ENCODE results near the gene ACTL7B. TPM values are rescaled to one million over a fixed set of nuclear protein-coding genes. Genes with fewer than 3 reads are reported as not detected.

The ACTL7B gene
- total RNA-seq, 1 experiment from 2014 or later, result not detected

DNA sequence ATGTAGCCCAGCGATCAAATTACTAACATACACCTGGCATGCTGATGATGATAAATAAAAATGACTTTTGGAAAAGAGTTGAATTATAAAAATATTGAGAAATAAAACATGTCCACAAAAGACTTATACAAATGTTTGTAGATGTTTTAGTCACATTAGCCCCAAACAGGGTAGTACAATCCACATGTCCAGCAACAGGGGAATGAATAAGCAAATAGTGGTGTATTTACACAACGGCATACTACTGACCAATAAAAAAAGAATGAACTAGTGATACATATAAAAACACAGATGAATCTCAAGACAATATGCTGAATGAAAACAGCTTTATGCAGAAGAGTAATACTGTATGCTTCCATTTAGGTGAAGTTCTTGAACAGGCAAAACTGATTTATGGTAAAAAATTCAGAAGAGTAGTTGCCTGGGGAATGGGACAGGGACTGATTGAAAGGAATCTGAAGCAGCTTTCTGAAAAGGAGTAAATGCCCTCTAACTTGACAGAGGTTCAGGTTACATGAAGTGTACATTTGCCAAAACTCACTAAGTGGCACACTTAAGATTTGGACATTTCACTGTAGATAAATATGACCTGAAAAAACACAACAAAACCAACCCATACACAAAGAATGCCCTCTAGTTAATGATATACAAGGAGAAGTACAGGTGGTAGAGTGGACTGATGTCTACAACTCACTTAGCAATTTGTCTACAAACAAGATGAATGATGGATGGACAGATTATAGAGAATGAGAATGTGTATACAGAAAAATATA, 41.7 kb upstream of the ACTL7B start:
- no peaks in the 10 kb centered on the region for H3K27me3 Mint-ChIP-seq (ENCODE audit: low read depth)
- no peaks in the 10 kb centered on the region for H3K9me3 Mint-ChIP-seq
- ATAC-seq (no peak), DNase-seq (ENCODE audit: low spot score) (no peak)
- H3K4me3 Mint-ChIP-seq, result no peak overlapping the region
- ChIA-PET CTCF (no interaction called here), POLR2A (no interaction called here)
- H3K4me1 Mint-ChIP-seq, result no peaks in the 10 kb centered on the region
- TF ChIP-seq PRRX2 (CRISPR knock-in tag; IDR thresholded peaks at IDR 0.05), result no peak
- TF ChIP-seq, protein P1, sequence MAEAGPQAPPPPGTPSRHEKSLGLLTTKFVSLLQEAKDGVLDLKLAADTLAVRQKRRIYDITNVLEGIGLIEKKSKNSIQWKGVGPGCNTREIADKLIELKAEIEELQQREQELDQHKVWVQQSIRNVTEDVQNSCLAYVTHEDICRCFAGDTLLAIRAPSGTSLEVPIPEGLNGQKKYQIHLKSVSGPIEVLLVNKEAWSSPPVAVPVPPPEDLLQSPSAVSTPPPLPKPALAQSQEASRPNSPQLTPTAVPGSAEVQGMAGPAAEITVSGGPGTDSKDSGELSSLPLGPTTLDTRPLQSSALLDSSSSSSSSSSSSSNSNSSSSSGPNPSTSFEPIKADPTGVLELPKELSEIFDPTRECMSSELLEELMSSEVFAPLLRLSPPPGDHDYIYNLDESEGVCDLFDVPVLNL (CRISPR knock-in tag; IDR thresholded peaks at IDR 0.05; ENCODE audit: borderline replicate concordance, low read depth), result no peak
- H3K27ac Mint-ChIP-seq, result no peak overlapping the region
- H3K36me3 Mint-ChIP-seq, result peaks cover 68% of the 10 kb centered on the region

DNA sequence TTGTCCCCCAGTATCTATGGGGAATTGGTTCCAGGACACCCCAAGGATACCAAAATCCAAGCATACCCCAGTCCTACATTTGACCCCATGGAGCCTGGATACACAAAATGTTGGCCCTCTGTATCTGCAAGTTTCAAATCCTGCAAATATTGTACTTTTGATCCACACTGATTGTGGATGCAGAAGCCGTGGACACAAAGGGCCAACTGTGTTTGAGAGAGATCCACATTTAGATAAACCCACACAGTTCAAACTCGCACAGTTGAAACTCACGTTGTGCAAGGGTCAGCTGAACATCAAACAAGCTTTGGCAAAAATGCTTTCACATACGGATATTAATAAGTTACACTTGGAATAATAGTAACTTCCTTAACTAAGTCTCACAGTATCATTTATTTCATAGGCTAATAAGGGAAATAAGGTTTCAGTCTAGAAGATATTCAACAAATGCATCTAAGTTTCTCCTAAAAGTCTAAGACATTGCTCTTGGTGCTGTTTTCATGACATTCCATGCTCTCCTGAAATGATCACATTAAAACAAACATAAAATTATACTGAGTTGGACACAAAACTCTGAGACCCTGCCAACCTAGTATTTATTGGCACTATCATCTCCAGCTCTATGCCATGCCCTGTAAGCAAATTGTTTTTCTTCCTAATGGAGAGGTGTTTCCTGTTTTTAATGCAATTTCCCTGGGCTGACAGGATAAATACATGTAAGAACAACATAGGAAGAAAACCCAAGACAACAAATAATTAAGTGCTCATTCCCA, 38.6 kb upstream of the ACTL7B start:
- TF ChIP-seq TCF7 (CRISPR knock-in tag; IDR thresholded peaks at IDR 0.05; ENCODE audit: low read depth) (no peak), GABPB1 (CRISPR knock-in tag; IDR thresholded peaks at IDR 0.05) (peak; percentile 28; the same call in 1 of the 2 replicates)
- Mint-ChIP-seq H3K4me3 (no peak overlapping the region), H3K4me1 (no peaks in the 10 kb centered on the region), H3K9me3 (no peaks in the 10 kb centered on the region), H3K36me3 (peaks cover 74% of the 10 kb centered on the region), H3K27me3 (ENCODE audit: low read depth) (no peaks in the 10 kb centered on the region), H3K27ac (no peak overlapping the region)
- DNase-seq (ENCODE audit: low spot score) (no peak), ATAC-seq (no peak)
- CTCF ChIA-PET, result no interaction called here
- POLR2A ChIA-PET, result no interaction called here

DNA sequence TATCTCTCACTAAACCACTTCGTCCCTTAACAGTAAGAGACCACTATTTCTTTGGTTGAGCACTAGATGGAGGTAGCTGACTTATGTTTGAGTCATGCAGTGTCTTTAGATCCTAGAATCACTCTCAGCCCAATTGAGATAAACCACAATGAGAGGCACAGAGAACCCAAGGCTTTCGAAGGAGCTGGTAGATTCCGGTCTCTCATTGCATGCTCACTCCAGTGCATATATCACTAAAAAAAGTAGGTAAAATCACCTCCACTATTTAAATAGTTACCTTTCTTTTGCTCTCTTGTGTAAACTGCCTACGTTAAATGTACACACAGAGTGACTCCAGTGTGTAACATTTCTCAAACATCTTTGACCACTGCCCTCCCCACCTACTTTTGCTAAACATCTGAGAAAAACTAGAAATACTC, 33.9 kb upstream of the ACTL7B start:
- Mint-ChIP-seq H3K27me3 (ENCODE audit: low read depth) (no peaks in the 10 kb centered on the region), H3K4me1 (no peaks in the 10 kb centered on the region), H3K4me3 (no peak overlapping the region), H3K9me3 (no peaks in the 10 kb centered on the region), H3K36me3 (peaks cover 38% of the 10 kb centered on the region), H3K27ac (no peak overlapping the region)
- ATAC-seq (no peak), DNase-seq (ENCODE audit: low spot score) (no peak)
- CTCF ChIA-PET, result interaction anchor here (1.1 to 1.4 kb wide), 2 partner anchors 61 to 65 kb away, joined by 3 to 4 read pairs; no protein-coding TSS in a partner anchor
- POLR2A ChIA-PET, result no interaction called here
- TF ChIP-seq, protein P2, sequence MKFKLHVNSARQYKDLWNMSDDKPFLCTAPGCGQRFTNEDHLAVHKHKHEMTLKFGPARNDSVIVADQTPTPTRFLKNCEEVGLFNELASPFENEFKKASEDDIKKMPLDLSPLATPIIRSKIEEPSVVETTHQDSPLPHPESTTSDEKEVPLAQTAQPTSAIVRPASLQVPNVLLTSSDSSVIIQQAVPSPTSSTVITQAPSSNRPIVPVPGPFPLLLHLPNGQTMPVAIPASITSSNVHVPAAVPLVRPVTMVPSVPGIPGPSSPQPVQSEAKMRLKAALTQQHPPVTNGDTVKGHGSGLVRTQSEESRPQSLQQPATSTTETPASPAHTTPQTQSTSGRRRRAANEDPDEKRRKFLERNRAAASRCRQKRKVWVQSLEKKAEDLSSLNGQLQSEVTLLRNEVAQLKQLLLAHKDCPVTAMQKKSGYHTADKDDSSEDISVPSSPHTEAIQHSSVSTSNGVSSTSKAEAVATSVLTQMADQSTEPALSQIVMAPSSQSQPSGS (CRISPR knock-in tag; IDR thresholded peaks at IDR 0.05; ENCODE audit: borderline replicate concordance, low read depth), result no peak
- TF ChIP-seq SMAD4 (CRISPR knock-in tag; IDR thresholded peaks at IDR 0.05), result no peak
- TF ChIP-seq ZNF263 (CRISPR knock-in tag; IDR thresholded peaks at IDR 0.05; ENCODE audit: low read depth), result no peak
- TF ChIP-seq ATF1 (CRISPR knock-in tag; IDR thresholded peaks at IDR 0.05), result no peak
- TF ChIP-seq, protein P3, sequence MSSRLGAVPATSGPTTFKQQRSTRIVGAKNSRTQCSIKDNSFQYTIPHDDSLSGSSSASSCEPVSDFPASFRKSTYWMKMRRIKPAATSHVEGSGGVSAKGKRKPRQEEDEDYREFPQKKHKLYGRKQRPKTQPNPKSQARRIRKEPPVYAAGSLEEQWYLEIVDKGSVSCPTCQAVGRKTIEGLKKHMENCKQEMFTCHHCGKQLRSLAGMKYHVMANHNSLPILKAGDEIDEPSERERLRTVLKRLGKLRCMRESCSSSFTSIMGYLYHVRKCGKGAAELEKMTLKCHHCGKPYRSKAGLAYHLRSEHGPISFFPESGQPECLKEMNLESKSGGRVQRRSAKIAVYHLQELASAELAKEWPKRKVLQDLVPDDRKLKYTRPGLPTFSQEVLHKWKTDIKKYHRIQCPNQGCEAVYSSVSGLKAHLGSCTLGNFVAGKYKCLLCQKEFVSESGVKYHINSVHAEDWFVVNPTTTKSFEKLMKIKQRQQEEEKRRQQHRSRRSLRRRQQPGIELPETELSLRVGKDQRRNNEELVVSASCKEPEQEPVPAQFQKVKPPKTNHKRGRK (CRISPR knock-in tag; IDR thresholded peaks at IDR 0.05; ENCODE audit: borderline replicate concordance), result no peak
- TF ChIP-seq, protein P4, sequence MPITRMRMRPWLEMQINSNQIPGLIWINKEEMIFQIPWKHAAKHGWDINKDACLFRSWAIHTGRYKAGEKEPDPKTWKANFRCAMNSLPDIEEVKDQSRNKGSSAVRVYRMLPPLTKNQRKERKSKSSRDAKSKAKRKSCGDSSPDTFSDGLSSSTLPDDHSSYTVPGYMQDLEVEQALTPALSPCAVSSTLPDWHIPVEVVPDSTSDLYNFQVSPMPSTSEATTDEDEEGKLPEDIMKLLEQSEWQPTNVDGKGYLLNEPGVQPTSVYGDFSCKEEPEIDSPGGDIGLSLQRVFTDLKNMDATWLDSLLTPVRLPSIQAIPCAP (CRISPR knock-in tag; IDR thresholded peaks at IDR 0.05), result no peak
- no peak for TF ChIP-seq TCF7 (CRISPR knock-in tag; IDR thresholded peaks at IDR 0.05; ENCODE audit: low read depth)
- TF ChIP-seq, protein P5, sequence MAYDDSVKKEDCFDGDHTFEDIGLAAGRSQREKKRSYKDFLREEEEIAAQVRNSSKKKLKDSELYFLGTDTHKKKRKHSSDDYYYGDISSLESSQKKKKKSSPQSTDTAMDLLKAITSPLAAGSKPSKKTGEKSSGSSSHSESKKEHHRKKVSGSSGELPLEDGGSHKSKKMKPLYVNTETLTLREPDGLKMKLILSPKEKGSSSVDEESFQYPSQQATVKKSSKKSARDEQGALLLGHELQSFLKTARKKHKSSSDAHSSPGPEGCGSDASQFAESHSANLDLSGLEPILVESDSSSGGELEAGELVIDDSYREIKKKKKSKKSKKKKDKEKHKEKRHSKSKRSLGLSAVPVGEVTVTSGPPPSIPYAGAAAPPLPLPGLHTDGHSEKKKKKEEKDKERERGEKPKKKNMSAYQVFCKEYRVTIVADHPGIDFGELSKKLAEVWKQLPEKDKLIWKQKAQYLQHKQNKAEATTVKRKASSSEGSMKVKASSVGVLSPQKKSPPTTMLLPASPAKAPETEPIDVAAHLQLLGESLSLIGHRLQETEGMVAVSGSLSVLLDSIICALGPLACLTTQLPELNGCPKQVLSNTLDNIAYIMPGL (CRISPR knock-in tag; IDR thresholded peaks at IDR 0.05), result no peak
- TF ChIP-seq NR2C2 (CRISPR knock-in tag; IDR thresholded peaks at IDR 0.05), result no peak
- TF ChIP-seq ZBTB21 (CRISPR knock-in tag; IDR thresholded peaks at IDR 0.05; ENCODE audit: borderline replicate concordance), result no peak
- TF ChIP-seq JAZF1 (CRISPR knock-in tag; IDR thresholded peaks at IDR 0.05), result no peak
- TF ChIP-seq ZNF138 (CRISPR knock-in tag; conservative IDR thresholded peaks at IDR 0.05), result no peak
- no peak for TF ChIP-seq OVOL2 (CRISPR knock-in tag; IDR thresholded peaks at IDR 0.05; ENCODE audit: borderline replicate concordance)
- no peak for TF ChIP-seq EMX1 (CRISPR knock-in tag; IDR thresholded peaks at IDR 0.05)
- TF ChIP-seq, protein P6, sequence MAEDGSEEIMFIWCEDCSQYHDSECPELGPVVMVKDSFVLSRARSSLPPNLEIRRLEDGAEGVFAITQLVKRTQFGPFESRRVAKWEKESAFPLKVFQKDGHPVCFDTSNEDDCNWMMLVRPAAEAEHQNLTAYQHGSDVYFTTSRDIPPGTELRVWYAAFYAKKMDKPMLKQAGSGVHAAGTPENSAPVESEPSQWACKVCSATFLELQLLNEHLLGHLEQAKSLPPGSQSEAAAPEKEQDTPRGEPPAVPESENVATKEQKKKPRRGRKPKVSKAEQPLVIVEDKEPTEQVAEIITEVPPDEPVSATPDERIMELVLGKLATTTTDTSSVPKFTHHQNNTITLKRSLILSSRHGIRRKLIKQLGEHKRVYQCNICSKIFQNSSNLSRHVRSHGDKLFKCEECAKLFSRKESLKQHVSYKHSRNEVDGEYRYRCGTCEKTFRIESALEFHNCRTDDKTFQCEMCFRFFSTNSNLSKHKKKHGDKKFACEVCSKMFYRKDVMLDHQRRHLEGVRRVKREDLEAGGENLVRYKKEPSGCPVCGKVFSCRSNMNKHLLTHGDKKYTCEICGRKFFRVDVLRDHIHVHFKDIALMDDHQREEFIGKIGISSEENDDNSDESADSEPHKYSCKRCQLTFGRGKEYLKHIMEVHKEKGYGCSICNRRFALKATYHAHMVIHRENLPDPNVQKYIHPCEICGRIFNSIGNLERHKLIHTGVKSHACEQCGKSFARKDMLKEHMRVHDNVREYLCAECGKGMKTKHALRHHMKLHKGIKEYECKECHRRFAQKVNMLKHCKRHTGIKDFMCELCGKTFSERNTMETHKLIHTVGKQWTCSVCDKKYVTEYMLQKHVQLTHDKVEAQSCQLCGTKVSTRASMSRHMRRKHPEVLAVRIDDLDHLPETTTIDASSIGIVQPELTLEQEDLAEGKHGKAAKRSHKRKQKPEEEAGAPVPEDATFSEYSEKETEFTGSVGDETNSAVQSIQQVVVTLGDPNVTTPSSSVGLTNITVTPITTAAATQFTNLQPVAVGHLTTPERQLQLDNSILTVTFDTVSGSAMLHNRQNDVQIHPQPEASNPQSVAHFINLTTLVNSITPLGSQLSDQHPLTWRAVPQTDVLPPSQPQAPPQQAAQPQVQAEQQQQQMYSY (CRISPR knock-in tag; IDR thresholded peaks at IDR 0.05), result no peak
- no peak for TF ChIP-seq MXD4 (CRISPR knock-in tag; IDR thresholded peaks at IDR 0.05; ENCODE audit: borderline replicate concordance)
- TF ChIP-seq NFATC4 (CRISPR knock-in tag; IDR thresholded peaks at IDR 0.05), result no peak
